ENCODE data around the gene GSN.
A peak's percentile ranks its signal among the peaks of the same experiment; 100 is the strongest.

Gene GSN

GRCh38 chr9:121246821-121247561 lies 21.0 kb upstream of the GSN start:
- DNase-seq: no peak

- DNase-seq: peak; percentile 17
Measured at GRCh38 chr9:121249563-121249962, 18.4 kb upstream of the GSN start.

- DNase-seq: no peak
Measured at GRCh38 chr9:121252104-121252851, 15.7 kb upstream of the GSN start.

- DNase-seq: no peak
Measured at GRCh38 chr9:121253162-121253561, 14.8 kb upstream of the GSN start.

- no peak for DNase-seq
Measured at GRCh38 chr9:121253821-121254501, 14.0 kb upstream of the GSN start.

- DNase-seq: no peak
Measured at GRCh38 chr9:121259498-121259897, 8.5 kb upstream of the GSN start.

GRCh38 chr9:121259935-121260334 lies 8.0 kb upstream of the GSN start:
- no peak for DNase-seq

- no peak for DNase-seq
Measured at GRCh38 chr9:121260457-121261106, 7.4 kb upstream of the GSN start.

GRCh38 chr9:121261107-121261460 lies 6.9 kb upstream of the GSN start:
- DNase-seq: no peak

GRCh38 chr9:121261755-121262154 lies 6.2 kb upstream of the GSN start:
- DNase-seq: no peak

- DNase-seq: no peak
Measured at GRCh38 chr9:121262423-121262822, 5.5 kb upstream of the GSN start.

- no peak for DNase-seq
Measured at GRCh38 chr9:121262953-121263352, 5.0 kb upstream of the GSN start.

GRCh38 chr9:121266356-121266755 lies 1.6 kb upstream of the GSN start:
- DNase-seq: no peak

- no peak for DNase-seq
Measured at GRCh38 chr9:121266906-121267650, 884 bp upstream of the GSN start.

GRCh38 chr9:121268598-121268850 lies 562 bp downstream of the GSN start:
- no peak for DNase-seq

GRCh38 chr9:121268851-121269641 lies 1.1 kb downstream of the GSN start:
- DNase-seq: no peak

- DNase-seq: no peak
Measured at GRCh38 chr9:121269642-121270254, 1.8 kb downstream of the GSN start.

- DNase-seq: no peak
Measured at GRCh38 chr9:121271368-121272341, 3.7 kb downstream of the GSN start.

GRCh38 chr9:121272401-121272948 lies 4.5 kb downstream of the GSN start:
- no peak for DNase-seq
